CD8-positive, alpha-beta memory T cell (primary cell): ENCODE results near the gene TOX2. TPM values are rescaled to one million over a fixed set of nuclear protein-coding genes. Genes with fewer than 3 reads are reported as not detected.

ENCODE experiments used
- CTCF ChIA-PET: fragments of 350-600 bp; sonication (Branson Sonifier 250); formaldehyde crosslinking; loops from one replicate; lab custom pipeline; 2021; ENCODE audit warnings: antibody characterized with exemption; lab: Charles Lee
- POLR2A ChIA-PET: fragments of 350-600 bp; sonication (Branson Sonifier 250); formaldehyde crosslinking; loops from one replicate; lab custom pipeline; 2021; ENCODE audit warnings: antibody characterized with exemption; lab: Charles Lee
- DNase-seq, 5 donors: peaks; one replicate each; pipeline versions ENCODE4 v3.0.0 to v3.0.0-alpha.2; 2020 to 2022; ENCODE audit warnings: mixed read lengths in 1 of 5
- H3K27ac ChIP-seq: one replicate; pipeline ENCODE4 v1.7.0; 2013; ENCODE audit warnings: low read depth, mild to moderate bottlenecking, low read length, moderate library complexity
- H3K27me3 ChIP-seq: 2 replicates; pipeline ENCODE4 v1.7.0; 2013; ENCODE audit warnings: low read length, mild to moderate bottlenecking; ENCODE audit not compliant: insufficient read depth, poor library complexity, severe bottlenecking
- H3K36me3 ChIP-seq: 2 replicates; pipeline ENCODE4 v1.7.0; 2013; ENCODE audit warnings: mild to moderate bottlenecking, low read length, moderate library complexity; ENCODE audit not compliant: insufficient read depth
- H3K4me1 ChIP-seq: 2 replicates; pipeline ENCODE4 v1.7.0; 2013; ENCODE audit warnings: mild to moderate bottlenecking, low read length, moderate library complexity; ENCODE audit not compliant: insufficient read depth
- H3K4me3 ChIP-seq: 2 replicates; pipeline ENCODE4 v1.7.0; 2013; ENCODE audit warnings: mild to moderate bottlenecking, low read length
- H3K9me3 ChIP-seq: 2 replicates; pipeline ENCODE4 v1.7.0; 2013; ENCODE audit warnings: mild to moderate bottlenecking, low read length
- H3K27ac Mint-ChIP-seq, 8 donors: one replicate each; pipeline ENCODE4 v1.8.0; 2020 to 2021; ENCODE audit warnings: mixed read lengths in 8 of 8, mild to moderate bottlenecking in 6 of 8, inconsistent platforms in 3 of 8, moderate library complexity in 3 of 8
- H3K27me3 Mint-ChIP-seq, 2 donors: one replicate each; pipeline ENCODE4 v1.8.0; 2020 to 2021; ENCODE audit warnings: mixed read lengths in 2 of 2, mild to moderate bottlenecking in 1 of 2, moderate library complexity in 1 of 2
- H3K36me3 Mint-ChIP-seq, 3 donors: one replicate each; pipeline ENCODE4 v1.8.0; 2020 to 2021; ENCODE audit warnings: mixed read lengths in 3 of 3, inconsistent platforms in 1 of 3, mild to moderate bottlenecking in 1 of 3
- H3K4me1 Mint-ChIP-seq, 3 donors: one replicate each; pipeline ENCODE4 v1.8.0; 2020 to 2021; ENCODE audit warnings: mixed read lengths in 3 of 3, inconsistent platforms in 1 of 3, mild to moderate bottlenecking in 1 of 3
- H3K4me3 Mint-ChIP-seq, 7 donors: one replicate each; pipeline ENCODE4 v1.8.0; 2020 to 2021; ENCODE audit warnings: mixed read lengths in 7 of 7, mild to moderate bottlenecking in 6 of 7, moderate library complexity in 4 of 7, inconsistent platforms in 2 of 7
- H3K9me3 Mint-ChIP-seq, 5 donors: one replicate each; pipeline ENCODE4 v1.8.0; 2020 to 2022; ENCODE audit warnings: mixed read lengths in 5 of 5, mild to moderate bottlenecking in 3 of 5, moderate library complexity in 2 of 5, inconsistent platforms in 1 of 5
- polyA plus RNA-seq: library from polyadenylated mRNA; unstranded; fragments of 300-500 nt; fragmentation: Illumina TruSeq; gene quantifications from one replicate; pipeline ENCODE4 v1.2.3, GENCODE V29; 2021
- total RNA-seq, 2 experiments: library from RNA; stranded (reverse); gene quantifications; one replicate each; pipeline ENCODE4 v1.2.3, GENCODE V29; 2021

Gene TOX2
- total and polyA plus RNA-seq, 3 experiments from 2014 or later, result 0.35 to 1.2 (median 0.39) TPM

DNA sequence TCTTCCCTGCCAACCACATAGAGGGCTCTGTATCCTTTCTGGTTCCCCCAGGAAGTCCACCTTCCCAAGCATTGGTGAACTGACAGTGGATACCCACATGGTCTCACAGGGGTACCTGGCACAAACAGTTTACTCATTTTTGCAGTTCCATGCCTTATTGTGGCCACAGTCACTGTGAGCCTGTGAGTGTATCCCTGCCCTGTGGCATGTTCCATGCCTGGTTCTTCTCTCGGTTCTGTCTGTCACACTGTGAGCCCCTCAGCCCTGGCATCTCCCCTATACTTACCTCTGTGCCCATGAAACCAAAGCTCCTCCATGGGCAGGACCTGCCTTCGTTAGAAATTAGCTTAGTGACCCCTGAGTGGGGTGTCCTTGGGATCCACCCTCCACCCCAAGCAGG, 107.8 kb downstream of the TOX2 start:
- peaks cover 20 to 31% of the 10 kb centered on the region in 2 donors for H3K27me3 Mint-ChIP-seq
- H3K4me3 Mint-ChIP-seq, result no peak overlapping the region
- Histone ChIP-seq H3K27me3 (no peaks in the 10 kb centered on the region), H3K4me3 (no peak overlapping the region), H3K9me3 (no peaks in the 10 kb centered on the region), H3K27ac (no peak overlapping the region), H3K4me1 (peaks cover 35% of the 10 kb centered on the region), H3K36me3 (no peaks in the 10 kb centered on the region)
- CTCF ChIA-PET, result no interaction called here
- POLR2A ChIA-PET, result no interaction called here
- H3K27ac Mint-ChIP-seq, result no peak overlapping the region
- no peak for DNase-seq
- H3K4me1 Mint-ChIP-seq, result peaks cover 28 to 45% (median 34%) of the 10 kb centered on the region in 3 donors
- no peaks in the 10 kb centered on the region for H3K9me3 Mint-ChIP-seq
- H3K36me3 Mint-ChIP-seq, result no peaks in the 10 kb centered on the region

DNA sequence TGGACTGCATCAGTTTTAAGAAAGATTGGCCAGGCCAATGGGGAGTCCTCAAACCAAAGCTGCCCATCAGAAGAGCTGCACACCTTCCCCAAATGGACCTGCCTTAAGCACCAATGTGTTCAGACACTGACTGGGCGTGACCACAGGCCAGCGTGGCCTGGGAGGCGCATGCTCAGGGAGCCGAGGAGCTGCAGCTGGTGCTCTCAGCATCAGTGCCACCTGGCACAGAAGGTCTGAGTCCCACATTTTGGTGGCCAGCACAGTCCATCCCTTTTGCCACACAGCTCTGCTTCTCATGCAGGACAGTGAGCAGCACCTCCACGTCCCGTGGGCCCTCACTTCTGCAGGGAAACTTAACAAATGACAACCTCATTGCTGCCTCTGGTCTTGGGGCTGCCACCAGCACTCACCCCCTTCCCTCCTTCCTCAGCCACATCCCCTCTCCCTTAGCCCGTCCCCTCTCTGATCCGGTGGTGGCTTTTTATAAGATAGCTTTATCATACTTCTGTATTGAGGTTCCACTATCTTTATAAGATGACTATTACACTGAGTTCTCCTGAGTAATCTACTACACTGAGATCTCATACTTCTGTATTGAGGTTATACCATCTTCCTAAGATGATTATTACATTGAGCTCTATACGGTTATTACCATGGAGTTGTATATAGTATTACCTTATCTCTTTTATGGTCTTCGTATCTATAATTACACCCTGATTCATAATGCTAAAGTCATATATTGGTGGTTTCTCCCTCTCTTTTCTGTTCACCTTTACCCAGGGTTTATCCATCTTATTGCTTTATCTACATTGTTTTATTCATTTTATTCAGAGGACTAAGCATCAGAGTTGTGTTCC, 109.1 kb downstream of the TOX2 start:
- H3K27me3 ChIP-seq, result no peaks in the 10 kb centered on the region
- DNase-seq, result no peak
- H3K27ac ChIP-seq, result no peak overlapping the region
- H3K4me3 ChIP-seq, result no peak overlapping the region
- POLR2A ChIA-PET, result no interaction called here
- Mint-ChIP-seq H3K9me3 (no peaks in the 10 kb centered on the region), H3K36me3 (no peaks in the 10 kb centered on the region), H3K27me3 (peaks cover 19 to 37% of the 10 kb centered on the region in 2 donors), H3K4me1 (peaks cover 36 to 48% (median 41%) of the 10 kb centered on the region in 3 donors), H3K4me3 (no peak overlapping the region), H3K27ac (peak overlapping the region in 1 of 8 donors; percentile 69)
- H3K9me3 ChIP-seq, result no peaks in the 10 kb centered on the region
- CTCF ChIA-PET, result no interaction called here
- no peaks in the 10 kb centered on the region for H3K36me3 ChIP-seq
- peaks cover 37% of the 10 kb centered on the region for H3K4me1 ChIP-seq

- Histone ChIP-seq H3K27me3 (no peaks in the 10 kb centered on the region), H3K4me3 (no peak overlapping the region), H3K36me3 (no peaks in the 10 kb centered on the region), H3K9me3 (no peaks in the 10 kb centered on the region), H3K4me1 (peaks cover 37% of the 10 kb centered on the region), H3K27ac (no peak overlapping the region)
- Mint-ChIP-seq H3K36me3 (no peaks in the 10 kb centered on the region), H3K27ac (no peak overlapping the region), H3K4me3 (no peak overlapping the region), H3K27me3 (peaks cover 15 to 36% of the 10 kb centered on the region in 2 donors), H3K4me1 (peaks cover 36 to 48% (median 41%) of the 10 kb centered on the region in 3 donors), H3K9me3 (no peaks in the 10 kb centered on the region)
- no peak for DNase-seq
- ChIA-PET CTCF (no interaction called here), POLR2A (no interaction called here)
Measured at GRCh38 chr20:44024820-44025580, 110.3 kb downstream of the TOX2 start.

GRCh38 chr20:44025756-44026155, 111.1 kb downstream of the TOX2 start:
- peaks cover 35 to 47% (median 43%) of the 10 kb centered on the region in 3 donors for H3K4me1 Mint-ChIP-seq
- H3K4me3 Mint-ChIP-seq, result no peak overlapping the region
- H3K27me3 Mint-ChIP-seq, result peaks cover 14 to 36% of the 10 kb centered on the region in 2 donors
- ChIA-PET POLR2A (no interaction called here), CTCF (no interaction called here)
- no peaks in the 10 kb centered on the region for H3K27me3 ChIP-seq
- no peak overlapping the region for H3K27ac ChIP-seq
- no peaks in the 10 kb centered on the region for H3K9me3 Mint-ChIP-seq
- H3K4me3 ChIP-seq, result no peak overlapping the region
- no peak for DNase-seq
- H3K27ac Mint-ChIP-seq, result no peak overlapping the region
- H3K4me1 ChIP-seq, result peaks cover 34% of the 10 kb centered on the region
- H3K36me3 Mint-ChIP-seq, result no peaks in the 10 kb centered on the region
- no peaks in the 10 kb centered on the region for H3K36me3 ChIP-seq
- H3K9me3 ChIP-seq, result no peaks in the 10 kb centered on the region

DNA sequence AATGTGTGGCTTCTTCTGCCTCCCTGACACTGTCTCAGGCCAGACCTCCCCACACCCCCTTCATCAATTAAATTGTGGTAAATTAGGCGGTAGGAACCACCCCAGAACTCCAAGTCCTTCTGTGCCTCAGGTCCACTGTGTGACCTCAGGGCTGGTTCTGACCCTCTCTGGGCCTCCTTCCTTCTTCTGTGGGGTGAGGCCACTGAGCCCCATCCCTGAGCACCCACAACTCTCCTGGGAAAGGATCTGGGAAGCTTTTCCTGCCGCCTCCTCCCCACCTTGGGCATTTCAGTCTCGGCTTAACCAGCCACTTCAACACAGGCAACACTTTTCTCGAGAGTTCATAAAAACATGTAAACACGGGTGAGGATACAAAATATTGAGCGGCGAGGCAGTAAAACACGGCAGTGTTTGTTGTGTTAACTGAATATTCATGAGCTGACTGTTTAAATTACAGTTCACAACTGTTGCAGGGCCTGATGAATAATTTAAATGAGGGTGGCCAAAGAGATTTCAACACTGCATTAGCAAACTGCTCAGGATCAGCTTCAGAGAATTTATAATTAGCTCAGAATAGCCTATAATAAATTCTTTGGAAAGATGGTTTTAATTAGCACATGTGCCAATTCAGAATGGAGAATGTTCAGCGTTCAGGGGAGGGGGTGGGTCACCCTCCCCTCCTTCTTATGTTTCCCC, 112.1 kb downstream of the TOX2 start:
- Mint-ChIP-seq H3K27ac (no peak overlapping the region), H3K27me3 (peaks cover 12 to 30% of the 10 kb centered on the region in 2 donors), H3K4me1 (peaks cover 29 to 40% (median 38%) of the 10 kb centered on the region in 3 donors), H3K9me3 (no peaks in the 10 kb centered on the region), H3K4me3 (peak overlapping the region in 1 of 7 donors; percentile 34), H3K36me3 (no peaks in the 10 kb centered on the region)
- DNase-seq, result no peak
- CTCF ChIA-PET, result no interaction called here
- no peak overlapping the region for H3K27ac ChIP-seq
- H3K27me3 ChIP-seq, result no peaks in the 10 kb centered on the region
- no peaks in the 10 kb centered on the region for H3K9me3 ChIP-seq
- no peaks in the 10 kb centered on the region for H3K36me3 ChIP-seq
- POLR2A ChIA-PET, result no interaction called here
- H3K4me3 ChIP-seq, result no peak overlapping the region
- H3K4me1 ChIP-seq, result peaks cover 27% of the 10 kb centered on the region

DNA sequence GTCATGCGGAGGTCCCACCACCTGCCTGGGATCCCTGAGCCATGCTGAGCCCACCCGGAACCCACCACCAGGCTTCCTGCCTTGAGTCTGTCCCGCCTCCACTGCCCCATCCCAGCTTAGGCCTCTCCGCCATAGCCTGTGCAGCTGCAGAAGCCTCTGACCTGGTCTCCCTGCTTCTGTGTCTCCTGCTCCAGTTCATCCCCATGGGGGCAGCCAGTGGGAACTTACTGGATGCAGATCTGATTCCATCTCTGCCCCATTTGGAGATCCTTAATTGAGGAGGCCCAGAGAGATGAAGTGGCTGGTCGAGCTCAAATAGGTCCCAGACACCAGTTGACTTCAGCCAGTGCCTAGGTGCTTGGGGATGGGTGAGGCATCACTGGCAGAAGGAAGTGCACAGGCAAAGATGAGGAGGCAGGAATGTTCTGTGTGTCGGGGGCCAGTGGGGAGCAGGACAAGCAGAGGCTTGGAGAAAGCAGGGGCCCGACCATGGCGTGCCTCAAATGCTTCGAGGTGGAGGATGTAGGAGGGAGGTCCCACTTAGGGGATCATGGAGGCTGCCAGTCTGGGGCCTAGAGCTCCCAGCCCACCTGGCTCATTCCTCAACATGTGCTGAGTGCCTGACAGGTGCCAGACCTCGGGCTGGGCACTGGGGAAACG, 112.8 kb downstream of the TOX2 start:
- Mint-ChIP-seq H3K9me3 (no peaks in the 10 kb centered on the region), H3K27me3 (peaks cover 16 to 26% of the 10 kb centered on the region in 2 donors), H3K36me3 (no peaks in the 10 kb centered on the region), H3K4me1 (peaks cover 30 to 46% (median 39%) of the 10 kb centered on the region in 3 donors), H3K27ac (peak overlapping the region in 1 of 8 donors; percentile 34), H3K4me3 (peak overlapping the region in 2 of 7 donors; percentile 6 to 45)
- Histone ChIP-seq H3K9me3 (no peaks in the 10 kb centered on the region), H3K4me1 (peaks cover 27% of the 10 kb centered on the region), H3K27me3 (no peaks in the 10 kb centered on the region), H3K4me3 (no peak overlapping the region), H3K27ac (no peak overlapping the region), H3K36me3 (no peaks in the 10 kb centered on the region)
- ChIA-PET CTCF (no interaction called here), POLR2A (no interaction called here)
- no peak for DNase-seq

- H3K27me3 Mint-ChIP-seq, result peaks cover 13 to 21% of the 10 kb centered on the region in 2 donors
- H3K27ac ChIP-seq, result no peak overlapping the region
- peak overlapping the region in 4 of 7 donors; percentile 4 to 79 (median 30) for H3K4me3 Mint-ChIP-seq
- no peak for DNase-seq
- H3K4me3 ChIP-seq, result no peak overlapping the region
- H3K36me3 Mint-ChIP-seq, result no peaks in the 10 kb centered on the region
- POLR2A ChIA-PET, result no interaction called here
- CTCF ChIA-PET, result no interaction called here
- H3K36me3 ChIP-seq, result no peaks in the 10 kb centered on the region
- H3K4me1 ChIP-seq, result peaks cover 27% of the 10 kb centered on the region
- H3K4me1 Mint-ChIP-seq, result peaks cover 30 to 52% (median 43%) of the 10 kb centered on the region in 3 donors
- H3K9me3 Mint-ChIP-seq, result no peaks in the 10 kb centered on the region
- H3K27me3 ChIP-seq, result no peaks in the 10 kb centered on the region
- H3K9me3 ChIP-seq, result no peaks in the 10 kb centered on the region
- peak overlapping the region in 2 of 8 donors; percentile 34 to 82 for H3K27ac Mint-ChIP-seq
Measured at GRCh38 chr20:44028003-44028730, 113.5 kb downstream of the TOX2 start.
